ACHN (cell line): ENCODE data around the gene TBL2.
"Not testable (repeated sequence)": the region's sequence is repeated elsewhere in the genome, so short reads cannot be mapped to it uniquely, and the experiment has no call there.

Experiments used
- DNase-seq: peaks from one replicate; pipeline ENCODE4 v3.0.0-alpha.2; 2015
- in situ Hi-C: cut with HindIII; loops from 2 replicates; pipeline ENCODE4 v1.10.0; 2017; ENCODE audit warnings: low sequenced_read_pairs, low pct_ligation_motif_present, low pct_unique_long_range_greater_than_20kb

TBL2 gene

GRCh38 chr7:73578342-73579128 is at the start of gene TBL2:
TBL2 (minus strand) TSS chr7:73578579; CDS start chr7:73578549, 30 bp downstream.
- peak; percentile 100 for DNase-seq

GRCh38 chr7:73626814-73627213 is 48.4 kb upstream of the TBL2 start:
- peak; percentile 19 for DNase-seq
- in situ Hi-C loops, result no loop called here

More at GRCh38 chr7:73578342-73579128, at the start of gene TBL2:
- in situ Hi-C loops, result no loop called here

- in situ Hi-C loops, result no loop called here
- no peak for DNase-seq
These were observed 46.9 kb upstream of the TBL2 start for GRCh38 chr7:73625276-73625675.

GRCh38 chr7:73624669-73625001 is 46.3 kb upstream of the TBL2 start:
- in situ Hi-C loops, result no loop called here
- no peak for DNase-seq

- in situ Hi-C loops, result no loop called here
- peak; percentile 77 for DNase-seq
These were observed 45.7 kb upstream of the TBL2 start, which contains the start of gene MLXIPL for GRCh38 chr7:73623798-73624668. MLXIPL (minus strand) TSS chr7:73624522; CDS start chr7:73624492, 30 bp downstream.

- DNase-seq, result no peak
- in situ Hi-C loops, result no loop called here
These were observed 44.8 kb upstream of the TBL2 start for GRCh38 chr7:73622909-73623797.

GRCh38 chr7:73622527-73622908 is 44.1 kb upstream of the TBL2 start:
- in situ Hi-C loops, result no loop called here

GRCh38 chr7:73621168-73622063 is 43.0 kb upstream of the TBL2 start:
- DNase-seq, result no peak
- in situ Hi-C loops, result no loop called here

More at GRCh38 chr7:73622527-73622908, 44.1 kb upstream of the TBL2 start:
- DNase-seq, result no peak

GRCh38 chr7:73619394-73619793 is 41.0 kb upstream of the TBL2 start:
- in situ Hi-C loops, result not testable (repeated sequence)

GRCh38 chr7:73618538-73618937 is 40.2 kb upstream of the TBL2 start:
- in situ Hi-C loops, result no loop called here
- DNase-seq, result no peak

More at GRCh38 chr7:73619394-73619793, 41.0 kb upstream of the TBL2 start:
- not testable (repeated sequence) for DNase-seq

GRCh38 chr7:73617520-73617919 is 39.1 kb upstream of the TBL2 start:
- DNase-seq, in situ Hi-C loops: not testable (repeated sequence)

- DNase-seq, result peak; percentile 40
- in situ Hi-C loops, result no loop called here
These were observed 37.5 kb upstream of the TBL2 start for GRCh38 chr7:73615886-73616285.

- in situ Hi-C loops, result not testable (repeated sequence)
These were observed 36.6 kb upstream of the TBL2 start for GRCh38 chr7:73614937-73615336.

GRCh38 chr7:73613954-73614735 is 35.8 kb upstream of the TBL2 start:
- DNase-seq, result peak; percentile 51
- in situ Hi-C loops, result no loop called here

More at GRCh38 chr7:73614937-73615336, 36.6 kb upstream of the TBL2 start:
- DNase-seq, result not testable (repeated sequence)

GRCh38 chr7:73612598-73613269 is 34.4 kb upstream of the TBL2 start:
- in situ Hi-C loops, result no loop called here
- DNase-seq, result peak; percentile 85

GRCh38 chr7:73611017-73611555 is 32.7 kb upstream of the TBL2 start:
- DNase-seq, result no peak
- in situ Hi-C loops, result no loop called here
